GM12891 (cell line): ENCODE results near the gene NRXN3.

Experiments used
- POLR2A ChIP-seq: IDR thresholded peaks from 2 replicates; pipeline ENCODE4 v1.6.1; 2011; ENCODE audit warnings: low read depth, low read length, control low read depth
- POLR2AphosphoS5 ChIP-seq: IDR thresholded peaks from 2 replicates; pipeline ENCODE4 v1.6.1; 2011; ENCODE audit warnings: low read depth, low read length, control low read depth
- SPI1 ChIP-seq: IDR thresholded peaks from 2 replicates; pipeline ENCODE4 v1.6.1; 2011; ENCODE audit warnings: low read depth, low read length, control low read depth
- TAF1 ChIP-seq: IDR thresholded peaks from 2 replicates; pipeline ENCODE4 v1.6.1; 2011; ENCODE audit warnings: low read depth, low read length, control low read depth

- TF ChIP-seq POLR2A (no peak), POLR2AphosphoS5 (no peak), SPI1 (no peak), TAF1 (no peak)
Measured at GRCh38 chr14:78450669-78451318, 280.6 kb downstream of the NRXN3 start.
